Measurements from ENCODE around the gene ARMC9.

ARMC9 gene

DNA sequence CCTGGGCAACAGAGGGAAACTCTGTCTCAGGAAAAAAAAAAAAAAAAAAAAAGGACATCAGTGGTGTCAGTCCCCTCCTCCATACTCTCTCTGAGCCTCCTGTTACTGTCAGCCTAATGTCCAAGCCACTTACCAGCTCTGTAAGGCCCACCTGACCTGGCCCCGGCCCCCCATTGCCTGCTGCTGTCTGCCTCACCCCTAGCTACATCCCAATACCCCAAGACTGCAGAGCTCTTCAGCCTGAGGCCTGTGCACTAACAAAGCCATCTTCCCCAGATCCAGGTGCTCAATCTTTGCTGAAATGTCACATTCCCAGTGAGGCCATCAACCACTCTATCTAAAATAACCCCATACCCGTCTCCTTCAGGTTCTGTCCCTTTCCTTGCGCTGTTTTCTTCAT is 5.7 kb downstream of the ARMC9 start:
- no peak for DNase-seq
- ATAC-seq, result no peak

GRCh38 chr2:231204581-231204980 is 6.2 kb downstream of the ARMC9 start:
- no peak for DNase-seq
- no peak for ATAC-seq

DNA sequence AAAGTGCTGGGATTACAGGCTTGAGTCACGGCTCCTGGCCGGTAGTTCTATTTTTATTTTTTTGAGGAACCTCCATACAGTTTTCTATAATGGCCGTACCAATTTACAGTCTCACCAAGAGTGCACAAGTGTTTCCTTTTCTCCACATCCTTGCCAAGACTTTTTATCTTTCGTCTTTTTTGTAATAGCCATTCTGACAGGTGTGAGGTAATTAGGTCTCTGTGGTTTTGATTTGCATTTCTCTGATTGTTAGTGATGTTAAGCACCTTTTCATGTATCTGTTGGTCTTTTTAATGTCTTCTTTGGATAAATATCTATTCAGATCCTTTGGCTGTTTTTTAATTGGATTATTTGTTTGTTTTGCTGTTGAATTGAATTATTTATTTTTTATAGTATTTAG is 9.3 kb downstream of the ARMC9 start:
- ATAC-seq, result no peak
- no peak for DNase-seq

DNA sequence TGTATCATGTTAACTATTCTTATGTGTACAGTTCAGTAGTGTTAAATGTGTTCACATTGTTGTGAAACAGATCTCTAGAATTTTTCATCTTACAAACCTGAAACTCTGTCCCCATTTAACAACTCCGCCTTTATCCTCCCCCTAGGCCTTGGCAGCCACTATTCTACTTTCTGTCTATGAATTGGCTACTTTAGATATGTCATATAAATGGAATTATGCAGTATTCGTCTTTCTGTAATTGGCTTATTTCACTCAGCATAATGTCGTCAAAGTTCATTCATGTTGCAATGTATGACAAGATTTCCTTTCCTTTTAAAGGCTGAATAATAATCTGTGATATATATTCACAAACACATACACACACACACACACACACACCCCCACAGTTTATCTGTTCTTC is 12.4 kb downstream of the ARMC9 start:
- ATAC-seq (no peak), DNase-seq (no peak)

DNA sequence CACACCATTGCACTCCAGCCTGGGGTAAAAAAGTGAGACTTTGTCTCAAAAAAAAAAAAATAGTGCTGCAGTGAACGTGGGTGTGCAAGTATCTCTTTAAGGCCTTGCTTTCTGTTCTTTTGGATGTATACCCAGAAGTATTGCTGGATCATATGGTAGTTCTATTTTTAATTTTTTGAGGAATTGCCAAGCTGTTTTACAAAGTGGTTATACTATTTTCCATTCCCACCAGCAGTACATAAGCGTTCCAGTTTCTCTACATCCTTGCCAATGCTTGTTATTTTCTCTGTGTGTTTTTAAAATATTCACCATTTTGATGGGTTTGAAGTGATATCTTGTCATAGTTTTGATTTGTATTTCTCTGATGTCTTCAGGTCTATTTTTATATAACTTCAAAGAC is 13.1 kb downstream of the ARMC9 start:
- ATAC-seq (no peak), DNase-seq (no peak)

- no peak for DNase-seq
- ATAC-seq, result no peak
Measured at GRCh38 chr2:231212329-231212845, 14.0 kb downstream of the ARMC9 start.

- no peak for DNase-seq
- ATAC-seq, result no peak
Measured at GRCh38 chr2:231213931-231214642, 15.7 kb downstream of the ARMC9 start.

- no peak for DNase-seq
- ATAC-seq, result no peak
Measured at GRCh38 chr2:231218366-231218765, 19.9 kb downstream of the ARMC9 start.

GRCh38 chr2:231219289-231219688 is 20.9 kb downstream of the ARMC9 start:
- ATAC-seq, result no peak
- DNase-seq, result no peak

DNA sequence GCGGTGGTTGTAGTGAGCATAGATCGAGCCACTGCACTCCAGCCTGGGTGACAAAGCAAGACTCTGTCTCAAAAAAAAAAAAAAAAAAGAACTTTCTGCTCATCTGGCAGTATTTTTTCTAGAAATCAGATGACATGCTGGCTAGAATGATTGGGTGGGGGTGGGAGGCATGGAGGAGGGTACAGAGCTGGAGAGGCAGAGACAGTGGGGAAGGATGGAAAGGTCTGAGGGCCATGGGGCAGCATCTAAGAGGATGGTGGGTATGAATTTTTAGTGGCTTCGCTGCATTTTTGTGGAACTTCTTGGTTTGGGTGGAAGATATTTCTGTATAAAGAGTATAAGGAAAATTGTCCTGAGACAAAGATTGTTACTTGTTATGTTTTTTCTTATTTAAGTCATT is 23.3 kb downstream of the ARMC9 start:
- ATAC-seq (no peak), DNase-seq (no peak)

- DNase-seq (no peak), ATAC-seq (no peak)
Measured at GRCh38 chr2:231222318-231223000, 24.0 kb downstream of the ARMC9 start.

DNA sequence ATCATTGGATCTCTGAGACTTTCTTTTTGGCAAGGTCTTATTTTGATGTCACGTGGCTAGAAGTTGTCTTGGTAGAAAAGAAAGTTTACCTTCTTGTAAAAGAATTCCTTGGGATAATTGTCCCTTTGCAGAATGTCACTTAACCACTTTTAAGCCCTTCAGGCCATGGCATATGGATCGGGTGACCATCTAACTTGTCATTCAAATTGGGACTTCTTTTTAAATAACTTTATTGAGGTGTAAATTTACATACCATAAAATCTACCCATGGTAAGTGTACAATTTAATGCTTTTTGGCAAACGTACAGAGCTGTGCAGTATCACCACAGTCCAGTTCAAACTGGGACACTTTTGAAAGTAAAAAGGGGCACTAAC is 24.6 kb downstream of the ARMC9 start:
- ATAC-seq (no peak), DNase-seq (no peak)

GRCh38 chr2:231223458-231223976 is 25.1 kb downstream of the ARMC9 start:
- ATAC-seq, result no peak
- no peak for DNase-seq

GRCh38 chr2:231227310-231228162 is 29.1 kb downstream of the ARMC9 start:
- ATAC-seq (peak; percentile 88), DNase-seq (peak; percentile 34)

- DNase-seq, result peak; percentile 5
- ATAC-seq, result no peak
Measured at GRCh38 chr2:231228223-231228622, 29.8 kb downstream of the ARMC9 start.

GRCh38 chr2:231228974-231229529 is 30.6 kb downstream of the ARMC9 start:
- ATAC-seq, result no peak
- DNase-seq, result no peak

DNA sequence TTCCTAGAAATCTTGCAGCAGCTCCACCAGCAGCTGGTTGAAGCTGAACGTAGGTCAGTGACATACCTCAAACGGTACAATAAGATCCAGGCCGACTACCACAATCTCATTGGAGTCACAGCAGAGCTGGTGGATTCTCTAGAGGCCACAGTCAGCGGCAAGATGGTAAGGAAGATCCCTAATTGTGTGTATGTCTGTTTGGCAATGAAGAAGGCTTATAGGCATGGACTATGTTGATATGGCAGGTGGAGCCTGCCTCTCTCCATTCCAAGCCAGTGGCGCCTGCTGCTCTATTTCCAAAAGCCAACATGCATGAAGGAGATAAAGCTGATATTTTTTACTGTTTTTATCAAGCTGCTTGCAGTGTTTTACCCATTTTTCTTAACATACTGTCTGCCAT is 36.8 kb downstream of the ARMC9 start:
- ATAC-seq (no peak), DNase-seq (no peak)

DNA sequence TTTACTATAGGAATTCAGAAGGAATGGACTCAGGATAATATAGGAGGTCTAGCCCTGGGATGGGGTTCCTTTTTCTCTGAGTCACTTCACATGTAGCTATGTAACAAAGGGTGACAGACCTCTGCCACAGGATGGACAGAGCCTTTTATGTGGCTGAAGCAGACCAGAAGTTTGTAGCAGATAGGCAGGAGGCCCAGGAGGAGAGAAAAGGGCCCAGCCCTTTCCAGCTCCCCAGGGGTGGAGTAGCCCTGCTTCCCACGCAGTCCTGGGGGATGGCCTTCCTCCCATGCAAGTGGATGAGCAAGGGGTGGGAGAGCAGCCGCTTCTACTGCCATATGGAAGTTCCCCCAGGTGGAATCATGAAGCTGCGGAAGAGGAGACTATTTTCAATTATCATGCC is 40.3 kb downstream of the ARMC9 start:
- ATAC-seq (no peak), DNase-seq (no peak)

GRCh38 chr2:231239751-231240150 is 41.3 kb downstream of the ARMC9 start:
- ATAC-seq (no peak), DNase-seq (no peak)

GRCh38 chr2:231241755-231242507 is 43.5 kb downstream of the ARMC9 start:
- ATAC-seq (no peak), DNase-seq (no peak)

DNA sequence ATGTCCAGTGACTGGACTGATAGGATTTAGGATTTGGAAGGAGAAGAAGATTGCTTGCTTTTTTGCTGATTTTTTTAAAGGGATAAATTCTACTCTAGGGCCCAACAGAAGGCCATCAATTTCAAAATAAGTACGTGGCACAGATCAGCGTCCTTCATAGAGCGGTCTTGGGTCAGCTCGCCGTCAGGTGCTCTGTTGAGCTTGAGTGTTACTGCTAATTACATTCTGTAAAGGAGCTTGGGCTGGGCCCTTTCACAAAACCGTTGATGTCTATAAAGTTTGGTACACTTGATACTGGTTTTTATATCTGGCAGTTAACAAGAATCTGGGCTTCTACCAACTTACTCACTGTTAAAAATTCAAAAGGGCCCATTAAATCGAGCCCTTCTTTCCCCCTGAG is 45.4 kb downstream of the ARMC9 start:
- DNase-seq, result no peak
- ATAC-seq, result no peak
